Lung (tissue), 12 donors: ENCODE results near the gene KIF18B. TPM values are rescaled to one million over a fixed set of nuclear protein-coding genes. Genes with fewer than 3 reads are reported as not detected.
"Not testable (repeated sequence)": the region's sequence is repeated elsewhere in the genome, so short reads cannot be mapped to it uniquely, and the experiment has no call there.

Experiments
- ATAC-seq: fragments of 200-7000 bp; cut with Tn5 transposase; one replicate; pipeline ENCODE4 v1.9.1; 2020; ENCODE audit warnings: moderate number of reproducible peaks; ENCODE audit not compliant: insufficient read depth, low FRiP score
- DNase-seq, 3 donors: peaks; one replicate each; pipeline ENCODE4 v3.0.0-alpha.2; 2013 to 2017
- H3K27ac ChIP-seq, 2 donors: one replicate each; pipeline ENCODE4 v1.5.1; 2013; ENCODE audit warnings: mild to moderate bottlenecking in 2 of 2, moderate library complexity in 2 of 2, control low read depth in 1 of 2, inconsistent platforms in 1 of 2, low read depth in 1 of 2, low read length in 1 of 2
- H3K27me3 ChIP-seq, 3 donors: one replicate each; pipeline ENCODE4 v1.5.1; 2013; ENCODE audit warnings: low read length in 2 of 3; ENCODE audit not compliant: control insufficient read depth in 3 of 3, insufficient read depth in 3 of 3
- H3K36me3 ChIP-seq, 4 donors: one replicate each; pipeline ENCODE4 v1.5.1; 2013; ENCODE audit warnings: low read length in 4 of 4, mild to moderate bottlenecking in 1 of 4, moderate library complexity in 1 of 4; ENCODE audit not compliant: control insufficient read depth in 4 of 4, insufficient read depth in 4 of 4
- H3K4me1 ChIP-seq, 5 donors: one replicate each; pipeline ENCODE4 v1.5.1; 2013; ENCODE audit warnings: low read length in 5 of 5, mild to moderate bottlenecking in 2 of 5, moderate library complexity in 1 of 5; ENCODE audit not compliant: control insufficient read depth in 5 of 5, insufficient read depth in 5 of 5
- H3K4me3 ChIP-seq: one replicate; pipeline ENCODE4 v1.5.1; 2013; ENCODE audit warnings: mild to moderate bottlenecking, control low read depth, moderate library complexity
- H3K9ac ChIP-seq, 2 donors: one replicate each; pipeline ENCODE4 v1.5.1; 2013; ENCODE audit warnings: low read length in 2 of 2, control low read depth in 1 of 2; ENCODE audit not compliant: insufficient read depth in 1 of 2
- H3K9me3 ChIP-seq, 4 donors: one replicate each; pipeline ENCODE4 v1.5.1; 2013; ENCODE audit warnings: low read length in 3 of 4, mild to moderate bottlenecking in 1 of 4, moderate library complexity in 1 of 4; ENCODE audit not compliant: control insufficient read depth in 4 of 4, insufficient read depth in 3 of 4
- CTCF ChIP-seq: IDR thresholded peaks from 2 replicates; pipeline ENCODE4 v1.5.1; 2012; ENCODE audit warnings: mild to moderate bottlenecking; ENCODE audit errors: control extremely low read depth, extremely low read depth
- WGBS, 2 donors: extraction: QIAGEN DNeasy Blood & Tissue Kit; methylation state at CpG; one replicate each; pipeline ENCODE4 v1.1.7; 2013; 5-methylcytosine and 5-hydroxymethylcytosine counted together
- polyA plus RNA-seq, 2 donors: library from polyadenylated mRNA; stranded (reverse); fragments of 200-250 nt; gene quantifications; one replicate each; pipeline ENCODE4 v1.2.1, GENCODE V29; 2013
- total RNA-seq, 2 donors: library from RNA; depleted of rRNA in 1 of 2; stranded (reverse); fragments of >200 nt in 1 of 2; gene quantifications; one replicate each; pipeline ENCODE4 v1.2.1, GENCODE V29; 2014 to 2021
- donor health status: control.
- donor health status: control.
- donor health status: Bipolar disorder and iron deficiency.
- donor health status: healthy.
- donor health status: DM: yes; HTN: yes; CAD: no.

The KIF18B gene
- total and polyA plus RNA-seq, 4 donors, result 0.70 to 1.4 (median 0.83) TPM

GRCh38 chr17:44948315-44948795, 782 bp upstream of the KIF18B start:
- ATAC-seq (no peak), DNase-seq (no peak)
- Histone ChIP-seq H3K4me3 (peak overlapping the region; percentile 57), H3K9ac (peak overlapping the region in 1 of 2 donors; percentile 80), H3K36me3 (no peaks in the 10 kb centered on the region), H3K9me3 (peaks cover 0 to 4% (median 0%) of the 10 kb centered on the region in 4 donors), H3K27me3 (no peaks in the 10 kb centered on the region), H3K4me1 (peaks cover 0 to 10% (median 0%) of the 10 kb centered on the region in 5 donors), H3K27ac (peak overlapping the region in 1 of 2 donors; percentile 85)
- no peak for TF ChIP-seq CTCF
- 65 to 67% methylated on average over 7 of the region's 7 CpGs for WGBS, 2 donors

- not testable (repeated sequence) for H3K36me3 ChIP-seq, H3K4me3 ChIP-seq, H3K27me3 ChIP-seq, H3K4me1 ChIP-seq, H3K27ac ChIP-seq, H3K9ac ChIP-seq, ATAC-seq, DNase-seq, H3K9me3 ChIP-seq
- WGBS, 2 donors, result 96% methylated on average over 9 to 10 of the region's 10 CpGs
Measured at GRCh38 chr17:44945652-44946051, 1.9 kb downstream of the KIF18B start.

GRCh38 chr17:44942456-44942855, 5.1 kb downstream of the KIF18B start:
- Histone ChIP-seq H3K4me3 (no peak overlapping the region), H3K27ac (no peak overlapping the region), H3K9ac (no peak overlapping the region), H3K9me3 (no peaks in the 10 kb centered on the region), H3K36me3 (peaks cover 0 to 6% (median 0%) of the 10 kb centered on the region in 4 donors), H3K27me3 (no peaks in the 10 kb centered on the region), H3K4me1 (peaks cover 0 to 4% (median 0%) of the 10 kb centered on the region in 5 donors)
- no peak for DNase-seq
- ATAC-seq, result no peak
- 91 to 93% methylated on average over 4 of the region's 4 CpGs for WGBS, 2 donors
- TF ChIP-seq CTCF, result no peak

- Histone ChIP-seq H3K4me3 (no peak overlapping the region), H3K36me3 (peaks cover 0 to 6% (median 0%) of the 10 kb centered on the region in 4 donors), H3K9ac (no peak overlapping the region), H3K4me1 (no peaks in the 10 kb centered on the region), H3K27me3 (no peaks in the 10 kb centered on the region), H3K27ac (no peak overlapping the region), H3K9me3 (no peaks in the 10 kb centered on the region)
- 84 to 94% methylated on average over 9 of the region's 9 CpGs for WGBS, 2 donors
- DNase-seq (no peak), ATAC-seq (no peak)
- TF ChIP-seq CTCF, result no peak
Measured at GRCh38 chr17:44941712-44942331, 5.8 kb downstream of the KIF18B start.
